IMR-90 (cell line): ENCODE data around the gene ADAMTSL4.

Source experiments
- BHLHE40 ChIP-seq: fragments of 150-350 bp; IDR thresholded peaks from 2 replicates; pipeline ENCODE4 v1.6.1; 2016; ENCODE audit warnings: mild to moderate bottlenecking, low read depth, low read length
- CEBPB ChIP-seq: IDR thresholded peaks from 2 replicates; pipeline ENCODE4 v1.6.1; 2012; ENCODE audit warnings: low read depth, low read length, improper control_type of control experiment
- CHD1 ChIP-seq: IDR thresholded peaks from 2 replicates; pipeline ENCODE4 v1.6.1; 2012; ENCODE audit warnings: low read depth, low read length, improper control_type of control experiment
- MAFK ChIP-seq: IDR thresholded peaks from 2 replicates; pipeline ENCODE4 v1.6.1; 2012; ENCODE audit warnings: low read depth, low read length, improper control_type of control experiment
- POLR2A ChIP-seq: IDR thresholded peaks from 2 replicates; pipeline ENCODE4 v1.6.1; 2012; ENCODE audit warnings: mild to moderate bottlenecking, low read depth, low read length
- SMC3 ChIP-seq: fragments of 150-350 bp; IDR thresholded peaks from 2 replicates; pipeline ENCODE4 v1.6.1; 2016; ENCODE audit warnings: low read depth, mild to moderate bottlenecking, antibody characterized with exemption, low read length, moderate library complexity
- TF ChIP-seq, protein P1 (sequence below): conservative IDR thresholded peaks from 2 replicates; pipeline ENCODE4 v1.5.1; 2012; ENCODE audit warnings: mild to moderate bottlenecking, low read depth, low read length, improper control_type of control experiment

GRCh38 chr1:150576794-150577556, 27.8 kb downstream of the ADAMTSL4 start:
- TF ChIP-seq, protein P1, sequence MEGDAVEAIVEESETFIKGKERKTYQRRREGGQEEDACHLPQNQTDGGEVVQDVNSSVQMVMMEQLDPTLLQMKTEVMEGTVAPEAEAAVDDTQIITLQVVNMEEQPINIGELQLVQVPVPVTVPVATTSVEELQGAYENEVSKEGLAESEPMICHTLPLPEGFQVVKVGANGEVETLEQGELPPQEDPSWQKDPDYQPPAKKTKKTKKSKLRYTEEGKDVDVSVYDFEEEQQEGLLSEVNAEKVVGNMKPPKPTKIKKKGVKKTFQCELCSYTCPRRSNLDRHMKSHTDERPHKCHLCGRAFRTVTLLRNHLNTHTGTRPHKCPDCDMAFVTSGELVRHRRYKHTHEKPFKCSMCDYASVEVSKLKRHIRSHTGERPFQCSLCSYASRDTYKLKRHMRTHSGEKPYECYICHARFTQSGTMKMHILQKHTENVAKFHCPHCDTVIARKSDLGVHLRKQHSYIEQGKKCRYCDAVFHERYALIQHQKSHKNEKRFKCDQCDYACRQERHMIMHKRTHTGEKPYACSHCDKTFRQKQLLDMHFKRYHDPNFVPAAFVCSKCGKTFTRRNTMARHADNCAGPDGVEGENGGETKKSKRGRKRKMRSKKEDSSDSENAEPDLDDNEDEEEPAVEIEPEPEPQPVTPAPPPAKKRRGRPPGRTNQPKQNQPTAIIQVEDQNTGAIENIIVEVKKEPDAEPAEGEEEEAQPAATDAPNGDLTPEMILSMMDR = no peak
- TF ChIP-seq POLR2A (no peak; the same call in 1 of the 2 replicates), BHLHE40 (no peak), SMC3 (no peak; the same call in 1 of the 2 replicates), CHD1 (peak; percentile 98), CEBPB (no peak), MAFK (no peak)
